Measurements from ENCODE around the gene ORMDL3. TPM values are rescaled to one million over a fixed set of nuclear protein-coding genes. Genes with fewer than 3 reads are reported as not detected.

The ORMDL3 gene
- total RNA-seq, 1 experiment from 2014 or later = 58.6 TPM

DNA sequence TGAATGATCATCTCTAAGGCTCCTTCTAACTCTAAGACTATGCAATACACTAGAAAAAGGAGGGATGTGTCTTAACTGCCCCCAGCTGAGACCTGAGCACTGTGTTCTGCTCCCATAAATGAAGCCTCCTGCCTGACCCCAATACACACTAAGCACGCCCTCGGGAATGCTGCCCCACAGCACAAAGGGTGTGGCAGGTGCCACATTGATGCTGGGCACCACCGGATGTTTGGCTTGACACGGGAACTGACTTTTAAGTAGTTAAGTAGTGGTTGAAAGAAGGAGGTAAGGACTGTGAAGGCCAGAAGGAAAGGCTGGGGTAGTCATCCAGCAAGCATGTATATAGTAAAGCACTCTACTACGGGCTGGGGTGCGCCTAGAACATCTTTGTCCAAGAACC lies 39.4 kb upstream of the ORMDL3 start:
- Mint-ChIP-seq H3K9me3 (no peaks in the 10 kb centered on the region; a peak in 1 of 5 replicates), H3K27me3 (ENCODE audit: low read depth) (peaks cover 36% of the 10 kb centered on the region), H3K36me3 (ENCODE audit: insufficient read depth in 1 of 3, low read depth in 3 of 3) (no peaks in the 10 kb centered on the region), H3K4me1 (peaks cover 0 to 7% of the 10 kb centered on the region in 2 experiments; a peak in 1 of 4 replicates), H3K4me3 (no peak overlapping the region), H3K27ac (no peak overlapping the region)
- Histone ChIP-seq H3K23me2 (ENCODE audit: insufficient read length, low read depth, low read length, poor library complexity, severe bottlenecking) (no peaks in the 10 kb centered on the region), H3K79me1 (ENCODE audit: insufficient read depth, low read depth, low read length, poor library complexity, severe bottlenecking) (no peaks in the 10 kb centered on the region), H3K27ac (ENCODE audit: insufficient read length, low read depth, low read length) (no peak overlapping the region), H2AFZ (ENCODE audit: low read length) (no peak overlapping the region), H3K14ac (ENCODE audit: insufficient read depth, low read length) (no peak overlapping the region), H4K5ac (ENCODE audit: insufficient read length, low read depth, low read length) (no peak overlapping the region), H2BK120ac (ENCODE audit: low read depth, low read length, poor library complexity, severe bottlenecking) (no peak overlapping the region), H2AK5ac (ENCODE audit: insufficient read length, low read length) (no peak overlapping the region), H3K18ac (ENCODE audit: insufficient read length, low read depth, low read length) (no peak overlapping the region), H3T11ph (ENCODE audit: low read length) (no peak overlapping the region), H4K91ac (ENCODE audit: insufficient read length, low read depth, low read length) (no peak overlapping the region), H3K23ac (ENCODE audit: insufficient read length, low read depth, low read length) (no peak overlapping the region), H2BK15ac (ENCODE audit: low read depth, low read length) (no peak overlapping the region), H3K9ac (ENCODE audit: extremely low read depth, insufficient read length, low read length) (no peak overlapping the region), H4K8ac (replicated peaks; ENCODE audit: insufficient read length, low read depth, low read length) (no peak overlapping the region), H3K27me3 (ENCODE audit: insufficient read depth, low read length) (no peaks in the 10 kb centered on the region; the same call in 1 of the 2 replicates), H2BK5ac (ENCODE audit: insufficient read length, low read length) (no peak overlapping the region), H2BK20ac (ENCODE audit: low read depth, low read length, poor library complexity, severe bottlenecking) (no peak overlapping the region), H4K20me1 (ENCODE audit: control insufficient read depth, insufficient read depth, insufficient read length) (no peaks in the 10 kb centered on the region), H3K4ac (ENCODE audit: low read depth, low read length) (no peak overlapping the region), H3K4me1 (ENCODE audit: insufficient read depth, low read length) (peaks cover 2% of the 10 kb centered on the region; the same call in 1 of the 2 replicates), H3K79me2 (ENCODE audit: insufficient read depth, low read length) (no peaks in the 10 kb centered on the region), H3K56ac (ENCODE audit: insufficient read length, low read depth, low read length) (no peak overlapping the region), H3K4me2 (ENCODE audit: insufficient read depth, insufficient read length, low read length) (no peak overlapping the region), H2BK12ac (ENCODE audit: insufficient read length, low read depth, low read length) (no peak overlapping the region), H3K9me3 (ENCODE audit: control insufficient read depth, low read depth, low read length) (no peaks in the 10 kb centered on the region)
- WGBS (ENCODE audit: extremely low coverage, insufficient read length, low lambda C conversion rate) = no CpG with 5 or more reads among the region's 6 CpGs
- TF ChIP-seq, protein P1, sequence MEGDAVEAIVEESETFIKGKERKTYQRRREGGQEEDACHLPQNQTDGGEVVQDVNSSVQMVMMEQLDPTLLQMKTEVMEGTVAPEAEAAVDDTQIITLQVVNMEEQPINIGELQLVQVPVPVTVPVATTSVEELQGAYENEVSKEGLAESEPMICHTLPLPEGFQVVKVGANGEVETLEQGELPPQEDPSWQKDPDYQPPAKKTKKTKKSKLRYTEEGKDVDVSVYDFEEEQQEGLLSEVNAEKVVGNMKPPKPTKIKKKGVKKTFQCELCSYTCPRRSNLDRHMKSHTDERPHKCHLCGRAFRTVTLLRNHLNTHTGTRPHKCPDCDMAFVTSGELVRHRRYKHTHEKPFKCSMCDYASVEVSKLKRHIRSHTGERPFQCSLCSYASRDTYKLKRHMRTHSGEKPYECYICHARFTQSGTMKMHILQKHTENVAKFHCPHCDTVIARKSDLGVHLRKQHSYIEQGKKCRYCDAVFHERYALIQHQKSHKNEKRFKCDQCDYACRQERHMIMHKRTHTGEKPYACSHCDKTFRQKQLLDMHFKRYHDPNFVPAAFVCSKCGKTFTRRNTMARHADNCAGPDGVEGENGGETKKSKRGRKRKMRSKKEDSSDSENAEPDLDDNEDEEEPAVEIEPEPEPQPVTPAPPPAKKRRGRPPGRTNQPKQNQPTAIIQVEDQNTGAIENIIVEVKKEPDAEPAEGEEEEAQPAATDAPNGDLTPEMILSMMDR (conservative IDR thresholded peaks at IDR 0.05) = no peak
- DNase-seq = no peak

Data from H9 (cell line).